GM18498 (cell line): ENCODE measurements around the gene MYO16.
"Not testable (repeated sequence)": the region's sequence is repeated elsewhere in the genome, so short reads cannot be mapped to it uniquely, and the experiment has no call there.

Experiments
- ATAC-seq: cut with Tn5 transposase; IDR thresholded peaks from one replicate; pipeline ENCODE4 v1.9.1; 2021; ENCODE audit warnings: mild to moderate bottlenecking, moderate library complexity; ENCODE audit not compliant: unreplicated experiment

The MYO16 gene

GRCh38 chr13:108963846-108964600, 334.6 kb downstream of the MYO16 start:
- no peak for ATAC-seq

- ATAC-seq = no peak
These were observed 335.2 kb downstream of the MYO16 start for GRCh38 chr13:108964606-108965005.

- ATAC-seq = no peak
These were observed 338.0 kb downstream of the MYO16 start for GRCh38 chr13:108967371-108967770.

DNA sequence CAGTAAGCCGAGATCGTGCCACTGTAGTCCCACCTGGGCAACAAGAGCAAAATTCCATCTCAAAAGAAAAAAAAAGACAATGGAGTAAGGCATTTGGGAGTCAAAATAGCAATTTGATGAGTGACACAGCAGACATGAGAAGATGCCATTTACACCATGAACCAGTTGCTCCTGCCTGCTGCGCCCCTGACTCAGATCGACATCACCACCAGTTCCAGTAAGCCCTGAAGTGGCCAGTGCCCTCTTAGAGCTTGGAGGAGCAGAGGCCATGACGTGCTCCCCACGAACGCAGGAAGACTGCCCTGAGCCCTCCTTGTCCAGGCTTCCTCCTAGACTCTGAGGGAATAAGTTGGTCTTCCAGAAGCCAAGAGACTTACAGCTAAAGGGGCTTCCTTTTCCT, 339.2 kb downstream of the MYO16 start:
- ATAC-seq = no peak

DNA sequence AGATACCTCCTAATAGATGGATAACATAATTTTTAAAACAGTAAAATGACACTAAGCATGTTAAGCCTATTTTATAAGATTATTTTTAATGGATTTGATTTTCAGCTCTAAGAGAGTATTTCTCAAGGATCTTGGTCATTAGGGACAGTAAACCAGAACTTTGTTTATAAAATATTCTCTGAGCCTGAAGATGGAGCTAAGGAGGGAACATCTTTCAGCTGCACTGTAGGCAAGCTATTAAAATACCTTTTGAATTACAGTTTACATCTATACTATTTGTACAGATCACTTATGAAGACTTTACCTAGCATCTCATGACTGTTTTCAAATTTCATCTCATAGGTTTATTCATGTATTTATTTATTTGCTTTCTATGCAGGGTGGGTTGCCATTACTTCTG, 345.3 kb downstream of the MYO16 start:
- no peak for ATAC-seq

DNA sequence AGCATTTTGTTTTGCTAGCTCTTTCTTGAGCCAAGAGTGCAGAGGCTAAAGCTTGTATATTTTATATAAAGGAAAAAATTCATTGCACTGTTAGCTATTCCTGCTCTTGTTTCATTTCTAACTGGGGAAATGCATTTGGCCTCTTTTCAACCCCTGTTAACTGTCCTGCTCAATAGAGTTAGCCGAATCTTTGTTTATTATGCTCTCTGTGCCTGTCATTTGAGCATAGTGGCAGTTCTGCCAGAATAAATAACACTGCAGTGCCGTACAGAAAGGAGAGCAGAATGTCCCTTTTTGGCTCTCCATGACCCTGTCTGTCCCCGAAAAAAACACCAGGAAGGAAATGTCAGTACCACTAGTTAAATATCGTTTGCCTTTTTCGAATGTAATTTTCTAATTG, 350.8 kb downstream of the MYO16 start:
- ATAC-seq = no peak

DNA sequence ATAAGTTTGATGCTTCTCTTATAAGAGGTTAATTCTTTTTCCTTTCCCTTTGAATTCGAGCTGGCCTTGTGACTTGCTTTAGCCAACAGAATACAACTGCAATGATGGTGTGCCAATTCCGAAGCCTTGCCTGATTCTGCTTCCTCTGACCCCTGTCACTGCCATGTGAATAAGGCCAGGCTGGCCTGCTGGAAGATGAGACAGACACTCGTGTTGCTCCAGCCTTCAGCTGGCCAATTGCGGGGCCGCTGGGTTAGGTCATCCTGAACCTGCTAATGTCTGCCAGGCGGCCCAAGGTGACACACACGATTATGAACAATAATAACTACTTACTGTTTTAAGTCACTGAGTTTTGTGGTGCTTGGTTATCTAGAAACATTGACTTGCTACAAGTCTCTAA, 352.0 kb downstream of the MYO16 start:
- no peak for ATAC-seq

GRCh38 chr13:108983273-108983672, 353.9 kb downstream of the MYO16 start:
- ATAC-seq = no peak

DNA sequence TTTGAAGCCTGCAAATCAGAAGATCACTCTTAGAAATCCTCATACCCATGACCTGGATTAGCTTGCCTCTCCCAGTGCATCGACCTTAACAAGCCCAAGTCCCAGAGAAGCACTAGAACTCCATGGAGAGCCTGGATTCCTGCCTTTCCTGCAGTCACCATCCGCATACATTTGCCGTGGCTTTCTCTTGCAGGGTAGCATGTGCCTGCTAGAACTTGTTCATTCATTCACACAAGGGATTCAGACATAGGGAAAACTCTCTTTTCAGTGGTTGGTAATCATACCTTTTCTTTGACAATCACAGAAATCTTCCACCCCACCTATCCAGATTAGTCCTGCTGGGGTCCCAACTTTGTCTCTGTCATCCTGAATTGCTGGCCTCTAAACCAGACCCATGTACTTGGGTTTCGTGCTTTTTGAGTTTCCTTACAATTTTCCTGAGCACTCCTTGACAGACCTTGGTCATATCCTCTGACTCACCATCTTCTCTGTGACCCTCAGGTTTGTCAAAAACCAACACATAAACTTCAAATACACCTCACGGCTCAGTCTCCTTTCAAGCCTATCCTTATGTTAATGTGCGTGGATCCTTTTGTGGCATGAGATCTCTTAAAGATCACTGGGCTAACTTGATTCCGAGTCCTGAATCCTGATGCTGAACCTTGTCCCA, 355.0 kb downstream of the MYO16 start:
- no peak for ATAC-seq

DNA sequence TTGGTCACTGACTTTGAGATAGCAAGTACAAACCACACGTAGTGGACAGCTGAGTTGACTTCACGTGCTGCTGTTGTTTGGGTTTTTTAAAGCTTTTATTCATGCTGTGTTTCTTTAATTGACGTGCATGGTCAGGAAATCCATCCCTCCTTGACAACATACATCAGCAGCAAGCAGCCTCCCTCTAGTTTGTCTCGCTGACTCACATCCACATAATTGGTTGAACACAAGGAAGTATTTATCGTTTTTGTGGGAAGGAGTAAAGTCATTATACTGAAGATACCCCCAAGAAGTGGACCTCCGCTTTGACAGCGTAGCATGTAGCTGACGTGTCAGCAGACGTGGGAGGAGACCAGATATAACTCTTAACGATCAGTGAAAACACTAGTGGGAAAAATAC, 355.8 kb downstream of the MYO16 start:
- ATAC-seq = no peak

GRCh38 chr13:108987517-108987916, 358.1 kb downstream of the MYO16 start:
- ATAC-seq = no peak

GRCh38 chr13:108987944-108988343, 358.5 kb downstream of the MYO16 start:
- no peak for ATAC-seq

DNA sequence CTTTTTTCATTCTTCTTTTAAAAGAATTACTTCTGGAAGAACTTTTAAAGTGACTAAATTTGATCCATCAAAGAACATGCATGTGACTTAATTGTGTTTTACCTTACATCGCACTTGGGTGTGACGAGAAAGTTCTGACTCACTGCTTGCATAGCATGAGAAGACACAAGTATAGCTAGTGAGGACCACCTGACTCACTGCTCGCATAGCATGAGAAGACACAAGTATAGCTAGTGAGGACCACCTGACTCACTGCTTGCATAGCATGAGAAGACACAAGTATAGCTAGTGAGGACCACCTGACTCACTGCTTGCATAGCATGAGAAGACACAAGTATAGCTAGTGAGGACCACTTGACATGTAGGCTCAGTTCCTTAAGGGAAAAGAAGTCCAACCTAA, 362.0 kb downstream of the MYO16 start:
- ATAC-seq = not testable (repeated sequence)

GRCh38 chr13:108993346-108993745, 363.9 kb downstream of the MYO16 start:
- no peak for ATAC-seq

DNA sequence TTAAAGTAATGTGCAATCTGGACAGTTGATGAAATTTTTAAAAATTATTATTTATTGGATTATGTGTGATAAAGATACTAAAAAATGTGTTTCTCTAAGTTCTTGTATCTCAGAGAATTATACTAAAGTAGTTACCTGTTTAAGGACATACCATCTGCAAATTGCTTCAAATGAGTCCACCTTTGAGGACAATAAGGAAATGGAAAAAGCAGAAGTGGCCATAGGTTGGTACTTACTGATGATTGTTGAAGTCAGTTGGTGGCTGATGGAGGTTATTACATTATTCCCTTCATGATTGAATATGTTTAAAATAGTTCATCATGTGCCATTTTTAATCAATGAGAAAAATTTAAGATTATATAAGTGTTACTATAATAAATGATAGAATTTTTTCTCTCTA, 367.0 kb downstream of the MYO16 start:
- ATAC-seq = no peak

DNA sequence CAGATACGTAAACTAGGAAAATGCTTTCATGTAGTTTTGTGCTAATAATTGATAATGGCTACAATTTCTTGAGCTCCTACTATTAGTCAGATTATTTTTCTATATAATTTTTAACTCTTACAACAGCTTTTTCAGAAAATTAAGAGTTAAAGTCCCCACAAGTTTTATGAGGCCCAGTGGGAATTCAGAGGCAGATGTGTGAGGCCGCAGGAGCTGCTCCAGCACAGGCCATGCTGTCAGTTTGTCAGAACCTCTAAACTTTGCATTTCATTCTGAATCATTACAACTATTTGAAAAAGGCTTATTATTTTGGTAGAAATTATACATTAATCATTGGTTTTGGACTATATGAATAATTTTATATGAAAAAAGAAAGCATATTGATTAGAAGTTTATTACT, 370.8 kb downstream of the MYO16 start:
- ATAC-seq = no peak

GRCh38 chr13:109002934-109003333, 373.5 kb downstream of the MYO16 start:
- ATAC-seq = no peak

DNA sequence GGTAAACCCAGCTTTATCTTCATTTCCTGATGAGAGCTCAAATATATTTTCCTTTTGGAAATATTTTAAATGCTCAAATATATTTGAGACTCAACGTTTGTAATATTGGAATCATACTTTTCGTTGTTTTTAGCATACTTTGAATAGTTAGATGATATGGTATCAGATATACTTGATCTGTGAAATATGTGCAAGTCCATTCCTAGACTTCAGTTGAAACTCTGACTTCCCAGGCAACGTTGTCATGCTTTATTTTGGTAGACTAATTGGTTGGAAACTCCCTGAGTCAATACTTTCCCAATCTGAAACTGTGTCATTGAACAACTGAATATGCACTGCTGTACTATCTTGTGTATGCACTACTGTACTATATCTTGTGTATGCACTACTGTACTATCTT, 378.5 kb downstream of the MYO16 start:
- ATAC-seq = no peak

DNA sequence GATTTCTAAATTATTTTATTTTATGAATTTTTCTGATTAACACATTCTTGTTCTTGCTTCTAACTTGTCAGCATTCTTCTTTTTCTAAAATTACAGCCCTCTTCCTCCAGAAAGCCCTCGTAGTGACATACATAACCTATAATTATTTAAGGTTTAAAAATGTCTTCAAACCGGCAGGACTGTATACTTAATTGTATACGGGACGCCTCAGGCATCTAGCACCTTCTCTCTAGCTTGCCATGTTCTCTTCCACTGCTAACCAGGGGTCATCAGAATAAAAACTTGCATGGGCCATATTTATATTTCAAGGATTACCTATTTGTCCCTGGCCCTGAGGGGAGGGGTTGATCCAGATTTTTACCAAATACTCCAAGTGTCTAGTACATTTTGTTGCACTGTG, 380.3 kb downstream of the MYO16 start:
- no peak for ATAC-seq

- no peak for ATAC-seq
These were observed 381.5 kb downstream of the MYO16 start for GRCh38 chr13:109010912-109011311.

- ATAC-seq = no peak
These were observed 382.7 kb downstream of the MYO16 start for GRCh38 chr13:109012115-109012514.

DNA sequence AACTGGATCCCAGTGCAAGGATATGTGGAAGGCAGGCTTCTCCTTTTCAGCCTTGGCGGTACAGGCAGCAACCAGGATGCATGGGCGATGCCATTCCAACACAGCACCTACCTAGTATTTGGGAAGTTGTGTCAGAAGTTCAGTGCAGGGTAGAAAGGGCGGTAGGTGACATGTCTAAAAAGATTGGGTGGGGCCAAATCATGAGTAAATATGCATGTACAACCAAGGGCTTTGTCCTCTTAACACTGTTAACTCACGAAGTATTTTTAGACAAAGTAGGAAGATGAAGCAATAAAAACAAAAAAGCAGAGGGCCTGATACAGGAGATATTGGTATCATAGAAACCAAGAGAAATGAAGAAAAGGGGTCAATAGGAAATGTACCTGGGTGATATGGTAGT, 392.1 kb downstream of the MYO16 start:
- ATAC-seq = no peak

- ATAC-seq = no peak
These were observed 395.2 kb downstream of the MYO16 start for GRCh38 chr13:109024611-109025010.
